IMR-90 (cell line): Measurements from ENCODE around the gene PCDHA8. TPM values are rescaled to one million over a fixed set of nuclear protein-coding genes. Genes with fewer than 3 reads are reported as not detected.
"Not testable (repeated sequence)": the region's sequence is repeated elsewhere in the genome, so short reads cannot be mapped to it uniquely, and the experiment has no call there.

Experiments used
- ATAC-seq: fragments of 200-7000 bp; cut with Tn5 transposase; 2 replicates; pipeline ENCODE4 v1.9.1; 2020; ENCODE audit warnings: low read depth, mild to moderate bottlenecking, moderate library complexity
- BruUV-seq: library from RNA; stranded (reverse); fragments of 400-500 nt; replicated peaks from 2 replicates; lab custom pipeline; 2021; lab: Mats Ljungman, UMichigan
- CTCF ChIA-PET: fragments of 300-600 bp; formaldehyde crosslinking; extraction: SDS; loops from one replicate; lab custom pipeline; 2021; ENCODE audit warnings: antibody characterized with exemption; lab: Yijun Ruan, JAX
- POLR2A ChIA-PET: fragments of 300-600 bp; sonication (Branson Sonifier 250); formaldehyde crosslinking; loops from one replicate; lab custom pipeline; 2022; ENCODE audit warnings: antibody characterized with exemption; ENCODE audit not compliant: unreplicated experiment; lab: Charles Lee
- DNase-seq: peaks from one replicate; pipeline ENCODE4 v3.0.0; 2013
- H2AFZ ChIP-seq: replicated peaks from 2 replicates; pipeline ENCODE3; 2013; ENCODE audit warnings: low read length, mild to moderate bottlenecking; ENCODE audit not compliant: poor library complexity
- H2AK5ac ChIP-seq: 2 replicates; pipeline ENCODE4 v1.6.1; 2013; ENCODE audit warnings: low read depth, low read length, inconsistent platforms
- H2AK9ac ChIP-seq: replicated peaks from 2 replicates; pipeline ENCODE3; 2013; ENCODE audit warnings: mild to moderate bottlenecking, low read depth, low read length, moderate library complexity; ENCODE audit not compliant: poor library complexity
- H2BK120ac ChIP-seq: 2 replicates; pipeline ENCODE4 v1.6.1; 2013; ENCODE audit warnings: low read depth, low read length, inconsistent platforms
- H2BK15ac ChIP-seq: 3 replicates; pipeline ENCODE4 v1.6.1; 2013; ENCODE audit warnings: low read depth, low read length, inconsistent platforms
- H2BK20ac ChIP-seq: 2 replicates; pipeline ENCODE4 v1.6.1; 2013; ENCODE audit warnings: low read depth, mild to moderate bottlenecking, inconsistent platforms, low read length, moderate library complexity
- H2BK5ac ChIP-seq: 2 replicates; pipeline ENCODE4 v1.6.1; 2013; ENCODE audit warnings: mild to moderate bottlenecking, low read depth, low read length, inconsistent platforms; ENCODE audit not compliant: poor library complexity, severe bottlenecking
- H3K14ac ChIP-seq: replicated peaks from 2 replicates; pipeline ENCODE4 v1.6.1; 2013; ENCODE audit warnings: low read depth, low read length, inconsistent platforms
- H3K18ac ChIP-seq: 2 replicates; pipeline ENCODE4 v1.6.1; 2013; ENCODE audit warnings: low read depth, low read length, control low read depth
- H3K23ac ChIP-seq: 2 replicates; pipeline ENCODE4 v1.6.1; 2013; ENCODE audit warnings: low read depth, low read length, inconsistent platforms
- H3K27ac ChIP-seq: 2 replicates; pipeline ENCODE4 v1.5.1; 2013; ENCODE audit warnings: mild to moderate bottlenecking, control low read depth, low read length; ENCODE audit not compliant: insufficient read depth
- H3K27me3 ChIP-seq: 2 replicates; pipeline ENCODE4 v1.6.1; 2013; ENCODE audit warnings: low read length; ENCODE audit not compliant: control insufficient read depth, insufficient read depth
- H3K36me3 ChIP-seq: 2 replicates; pipeline ENCODE4 v1.6.1; 2013; ENCODE audit warnings: low read length, mixed read lengths; ENCODE audit not compliant: control insufficient read depth, insufficient read depth
- H3K4ac ChIP-seq: 2 replicates; pipeline ENCODE4 v1.6.1; 2013; ENCODE audit warnings: low read depth, low read length, inconsistent platforms
- H3K4me1 ChIP-seq: 2 replicates; pipeline ENCODE4 v1.6.1; 2013; ENCODE audit warnings: low read length, mixed read lengths; ENCODE audit not compliant: control insufficient read depth, insufficient read depth
- H3K4me2 ChIP-seq: 2 replicates; pipeline ENCODE4 v1.6.1; 2013; ENCODE audit warnings: low read depth, mild to moderate bottlenecking, control low read depth, low read length, moderate library complexity
- H3K4me3 ChIP-seq: 2 replicates; pipeline ENCODE4 v1.5.1; 2013; ENCODE audit warnings: low read depth, mild to moderate bottlenecking, control low read depth, low read length, moderate library complexity; ENCODE audit not compliant: insufficient read depth
- H3K56ac ChIP-seq: 2 replicates; pipeline ENCODE4 v1.6.1; 2013; ENCODE audit warnings: low read length, inconsistent platforms; ENCODE audit not compliant: insufficient read depth; ENCODE audit errors: extremely low read depth
- H3K79me1 ChIP-seq, 2 experiments: 2 replicates each; pipeline ENCODE4 v1.6.1; 2013; ENCODE audit warnings: low read length in 2 of 2, inconsistent platforms in 1 of 2, low read depth in 1 of 2
- H3K9ac ChIP-seq: 2 replicates; pipeline ENCODE4 v1.6.1; 2013; ENCODE audit warnings: low read depth, low read length, control low read depth
- H3K9me1 ChIP-seq: 2 replicates; pipeline ENCODE4 v1.6.1; 2013; ENCODE audit warnings: low read length, inconsistent platforms; ENCODE audit not compliant: insufficient read depth
- H3K9me3 ChIP-seq: 2 replicates; pipeline ENCODE4 v1.6.1; 2013; ENCODE audit warnings: low read length; ENCODE audit not compliant: control insufficient read depth, insufficient read depth
- H4K20me1 ChIP-seq: 2 replicates; pipeline ENCODE4 v1.6.1; 2013; ENCODE audit warnings: low read length, inconsistent platforms; ENCODE audit not compliant: insufficient read depth
- H4K5ac ChIP-seq: 2 replicates; pipeline ENCODE4 v1.6.1; 2013; ENCODE audit warnings: mild to moderate bottlenecking, low read depth, low read length, control low read depth
- H4K8ac ChIP-seq, 2 experiments: 2 replicates each; pipeline ENCODE4 v1.6.1; 2013; ENCODE audit warnings: low read depth in 2 of 2, low read length in 2 of 2, control low read depth in 1 of 2, inconsistent platforms in 1 of 2
- H4K91ac ChIP-seq: 2 replicates; pipeline ENCODE4 v1.6.1; 2013; ENCODE audit warnings: low read depth, low read length, inconsistent platforms; ENCODE audit not compliant: insufficient read depth
- RFX5 ChIP-seq: IDR thresholded peaks from 2 replicates; pipeline ENCODE4 v1.8.0; 2012; ENCODE audit warnings: low read depth, mild to moderate bottlenecking, low read length, moderate library complexity
- USF2 ChIP-seq: fragments of 150-350 bp; IDR thresholded peaks from 2 replicates; pipeline ENCODE4 v1.6.1; 2017; ENCODE audit warnings: mild to moderate bottlenecking, antibody characterized with exemption, low read length, low read depth
- whole genome bisulfite sequencing, 2 experiments: methylation state at CpG; one replicate each; pipeline versions ENCODE4 v1.1.5 to v1.1.7; 2013; ENCODE audit warnings: missing lambda C conversion rate in 2 of 2; ENCODE audit not compliant: insufficient read length in 1 of 2; ENCODE audit errors: extremely low coverage in 2 of 2; 5-methylcytosine and 5-hydroxymethylcytosine counted together
- dilution Hi-C: fragments of 300-500 bp; cut with HindIII; formaldehyde crosslinking; loops from one replicate; pipeline ENCODE4 v1.14.3; 2018; ENCODE audit warnings: low sequenced_read_pairs; ENCODE audit not compliant: unreplicated experiment
- in situ Hi-C: fragments of 300-500 bp; cut with MboI; formaldehyde crosslinking; loops from 3 replicates; pipeline ENCODE4 v1.14.3; 2019; ENCODE audit warnings: low sequenced_read_pairs, inconsistent platforms, mixed read lengths
- intact Hi-C: fragments of 100-400 bp; cut with micrococcal nuclease; formaldehyde crosslinking; loops from 2 replicates; pipeline ENCODE4 v1.10.0; 2022
- polyA plus RNA-seq, 3 experiments: library from polyadenylated mRNA; depleted of rRNA; stranded (reverse); fragments of >200 nt; gene quantifications; 2 replicates each; pipeline ENCODE4 v1.2.3, GENCODE V29; 2012; ENCODE audit warnings: low replicate concordance in 1 of 3
- total RNA-seq: library from RNA; depleted of rRNA; stranded (reverse); fragments of >200 nt; gene quantifications from 2 replicates; pipeline ENCODE4 v1.2.3, GENCODE V29; 2012

The PCDHA8 gene
- total and polyA plus RNA-seq, 2 of the 4 experiments (the other 2 are of a cell fraction) = under 0.01 to 0.02 TPM

- no peak for TF ChIP-seq RFX5
Observed at GRCh38 chr5:140842798-140843733, 2.1 kb downstream of the PCDHA8 start (continued).

GRCh38 chr5:140848139-140849102 lies 7.4 kb downstream of the PCDHA8 start, which contains the start of gene PCDHA9:
TSS of gene PCDHA9 (plus strand) at chr5:140848382. CDS start at chr5:140848496, 114 bp downstream.
- H2BK5ac ChIP-seq, dilution Hi-C loops, H3K18ac ChIP-seq, BruUV-seq, H2AFZ ChIP-seq, H3K4me1 ChIP-seq, H2BK15ac ChIP-seq, H3K4me2 ChIP-seq, H2BK120ac ChIP-seq, POLR2A ChIA-PET, H4K8ac ChIP-seq, H2AK5ac ChIP-seq, intact Hi-C loops, DNase-seq, H3K9ac ChIP-seq, H3K14ac ChIP-seq, H3K4me3 ChIP-seq, H3K27me3 ChIP-seq, H3K4ac ChIP-seq, in situ Hi-C loops, H4K20me1 ChIP-seq, H3K9me1 ChIP-seq, ATAC-seq, H3K27ac ChIP-seq, H3K79me1 ChIP-seq, H3K56ac ChIP-seq, H2AK9ac ChIP-seq, H2BK20ac ChIP-seq, H4K91ac ChIP-seq, H4K5ac ChIP-seq, H3K36me3 ChIP-seq, H3K23ac ChIP-seq, CTCF ChIA-PET: not testable (repeated sequence)
- 27% methylated on average over 12 of the region's 48 CpGs; no CpG with 5 or more reads in 1 of the 2 experiments for WGBS, 2 experiments
- TF ChIP-seq USF2 = 0 out of 2 replicates have a peak, but pooled peaks have one; percentile 10
- peaks cover 13% of the 10 kb centered on the region for H3K9me3 ChIP-seq
